Esophagus muscularis mucosa (tissue), 4 donors: ENCODE results near the gene UBE2J2. TPM values are rescaled to one million over a fixed set of nuclear protein-coding genes. Genes with fewer than 3 reads are reported as not detected.

Experiments used
- DNase-seq: peaks from one replicate; pipeline ENCODE4 v3.0.0-alpha.2; 2017; ENCODE audit errors: extremely low spot score
- H3K27ac ChIP-seq, 4 donors: fragments of 200-600 bp; sonication (generic); replicated peaks in 1 of 4; 1 replicate in 3 of 4; 2 replicates in 1 of 4; pipeline ENCODE4 v1.5.1; 2016 to 2019; ENCODE audit warnings: mild to moderate bottlenecking in 1 of 4
- H3K27me3 ChIP-seq, 4 donors: fragments of 200-600 bp; sonication (generic); one replicate each; pipeline versions ENCODE4 v1.5.1 to v1.6.0; 2016 to 2019
- H3K36me3 ChIP-seq, 4 donors: fragments of 200-600 bp; sonication (generic); one replicate each; pipeline ENCODE4 v1.5.1; 2016 to 2019
- H3K4me1 ChIP-seq, 4 donors: fragments of 200-600 bp; sonication (generic); one replicate each; pipeline ENCODE4 v1.5.1; 2016 to 2019
- H3K4me3 ChIP-seq, 4 donors: fragments of 200-600 bp; sonication (generic); 1 replicate in 2 of 4; 2 replicates in 2 of 4; pipeline ENCODE4 v1.5.1; 2016 to 2019; ENCODE audit warnings: mild to moderate bottlenecking in 4 of 4, moderate library complexity in 1 of 4
- H3K9me3 ChIP-seq, 4 donors: fragments of 200-600 bp; sonication (generic); 1 replicate in 3 of 4; 2 replicates in 1 of 4; pipeline ENCODE4 v1.5.1; 2016 to 2019
- CTCF ChIP-seq, 3 experiments: fragments of 200-600 bp in 2 of 3; fragments of 450-650 bp in 1 of 3; sonication (generic) in 2 of 3; IDR thresholded peaks; one replicate each; pipeline ENCODE4 v1.5.1; 2017 to 2019; ENCODE audit warnings: antibody characterized with exemption in 3 of 3, mild to moderate bottlenecking in 2 of 3, moderate library complexity in 1 of 3
- EP300 ChIP-seq: sonication (generic); formaldehyde crosslinking; IDR thresholded peaks from one replicate; pipeline ENCODE4 v1.6.1; 2017; ENCODE audit warnings: antibody characterized with exemption
- POLR2A ChIP-seq: fragments of 450-650 bp; IDR thresholded peaks from one replicate; pipeline ENCODE4 v1.6.1; 2017; ENCODE audit warnings: antibody characterized with exemption, moderate library complexity, mild to moderate bottlenecking, low read depth
- POLR2AphosphoS5 ChIP-seq, 2 donors: sonication (generic); formaldehyde crosslinking; IDR thresholded peaks; one replicate each; pipeline ENCODE4 v1.6.1; 2017; ENCODE audit warnings: antibody characterized with exemption in 2 of 2
- WGBS: methylation state at CpG from one replicate; pipeline ENCODE4 v1.1.5; 2018; 5-methylcytosine and 5-hydroxymethylcytosine counted together
- intact Hi-C: fragments of 100-400 bp; cut with DNase I; formaldehyde crosslinking; loops from one replicate; pipeline ENCODE4 v1.15.1; 2023
- total RNA-seq, 4 donors: library from RNA; depleted of rRNA; stranded (reverse); fragments of >200 nt; gene quantifications; one replicate each; pipeline versions ENCODE4 v1.1.0 to v1.2.1, GENCODE V29; 2016

UBE2J2 gene
- total RNA-seq, 4 donors from 2014 or later: 34.9 to 61.4 (median 49.5) TPM

- intact Hi-C loops: no loop called here
- TF ChIP-seq CTCF (IDR thresholded peaks at IDR 0.05) (no peak), POLR2AphosphoS5 (IDR thresholded peaks at IDR 0.05) (no peak), EP300 (no peak), POLR2A (no peak)
- peaks cover 0 to 24% (median 4%) of the 10 kb centered on the region in 4 donors for H3K36me3 ChIP-seq
- peaks cover 9 to 31% (median 14%) of the 10 kb centered on the region in 4 donors for H3K4me1 ChIP-seq
- DNase-seq: no peak
- peaks cover 0 to 62% (median 14%) of the 10 kb centered on the region in 4 donors for H3K27me3 ChIP-seq
- WGBS: 47% methylated on average over 11 of the region's 23 CpGs
- H3K4me3 ChIP-seq: no peak overlapping the region
- no peak overlapping the region for H3K27ac ChIP-seq
- no peaks in the 10 kb centered on the region for H3K9me3 ChIP-seq
These were observed 32.6 kb downstream of the UBE2J2 start for GRCh38 chr1:1240822-1241587.

GRCh38 chr1:1240348-1240732 is 33.3 kb downstream of the UBE2J2 start:
- intact Hi-C loops: no loop called here
- TF ChIP-seq CTCF (IDR thresholded peaks at IDR 0.05): no peak
- TF ChIP-seq POLR2AphosphoS5 (IDR thresholded peaks at IDR 0.05): no peak
- no peak for TF ChIP-seq POLR2A
- TF ChIP-seq EP300: no peak
- 40% methylated on average over 1 of the region's 11 CpGs for WGBS

GRCh38 chr1:1239614-1240347 is 33.9 kb downstream of the UBE2J2 start:
- H3K4me1 ChIP-seq: peaks cover 9 to 29% (median 12%) of the 10 kb centered on the region in 4 donors
- H3K4me3 ChIP-seq: no peak overlapping the region
- H3K27me3 ChIP-seq: peaks cover 0 to 53% (median 9%) of the 10 kb centered on the region in 4 donors
- intact Hi-C loops: no loop called here
- H3K36me3 ChIP-seq: peaks cover 0 to 32% (median 9%) of the 10 kb centered on the region in 4 donors
- TF ChIP-seq CTCF (IDR thresholded peaks at IDR 0.05) (no peak), POLR2A (no peak), EP300 (no peak), POLR2AphosphoS5 (IDR thresholded peaks at IDR 0.05) (no peak)
- H3K27ac ChIP-seq: no peak overlapping the region
- 56% methylated on average over 6 of the region's 30 CpGs for WGBS
- DNase-seq: no peak
- H3K9me3 ChIP-seq: no peaks in the 10 kb centered on the region

More at GRCh38 chr1:1240348-1240732, 33.3 kb downstream of the UBE2J2 start:
- peaks cover 9 to 29% (median 12%) of the 10 kb centered on the region in 4 donors for H3K4me1 ChIP-seq
- no peak for DNase-seq
- no peaks in the 10 kb centered on the region for H3K9me3 ChIP-seq
- no peak overlapping the region for H3K4me3 ChIP-seq
- no peak overlapping the region for H3K27ac ChIP-seq
- peaks cover 0 to 56% (median 9%) of the 10 kb centered on the region in 4 donors for H3K27me3 ChIP-seq
- H3K36me3 ChIP-seq: peaks cover 0 to 26% (median 6%) of the 10 kb centered on the region in 4 donors

- H3K4me1 ChIP-seq: peaks cover 9 to 31% (median 12%) of the 10 kb centered on the region in 4 donors
These were observed 34.4 kb downstream of the UBE2J2 start for GRCh38 chr1:1239227-1239613.

GRCh38 chr1:1238702-1239178 is 34.9 kb downstream of the UBE2J2 start:
- DNase-seq: no peak
- H3K4me1 ChIP-seq: peaks cover 9 to 36% (median 14%) of the 10 kb centered on the region in 4 donors
- intact Hi-C loops: no loop called here
- WGBS: 85% methylated on average over 7 of the region's 19 CpGs
- peaks cover 0 to 53% (median 9%) of the 10 kb centered on the region in 4 donors for H3K27me3 ChIP-seq
- H3K9me3 ChIP-seq: no peaks in the 10 kb centered on the region
- H3K27ac ChIP-seq: no peak overlapping the region
- no peak overlapping the region for H3K4me3 ChIP-seq
- TF ChIP-seq CTCF (IDR thresholded peaks at IDR 0.05) (no peak), POLR2AphosphoS5 (IDR thresholded peaks at IDR 0.05) (no peak), EP300 (no peak), POLR2A (no peak)
- peaks cover 0 to 38% (median 12%) of the 10 kb centered on the region in 4 donors for H3K36me3 ChIP-seq

More at GRCh38 chr1:1239227-1239613, 34.4 kb downstream of the UBE2J2 start:
- no peak for DNase-seq
- peaks cover 0 to 36% (median 12%) of the 10 kb centered on the region in 4 donors for H3K36me3 ChIP-seq
- H3K9me3 ChIP-seq: no peaks in the 10 kb centered on the region
- intact Hi-C loops: no loop called here
- no peak for TF ChIP-seq EP300
- no peak for TF ChIP-seq POLR2AphosphoS5 (IDR thresholded peaks at IDR 0.05)
- H3K27me3 ChIP-seq: peaks cover 0 to 53% (median 9%) of the 10 kb centered on the region in 4 donors
- H3K4me3 ChIP-seq: no peak overlapping the region
- WGBS: 67% methylated on average over 14 of the region's 15 CpGs
- H3K27ac ChIP-seq: no peak overlapping the region
